Measurements from ENCODE around the gene TAS1R1. TPM values are rescaled to one million over a fixed set of nuclear protein-coding genes. Genes with fewer than 3 reads are reported as not detected.
"Not testable (repeated sequence)": the region's sequence is repeated elsewhere in the genome, so short reads cannot be mapped to it uniquely, and the experiment has no call there.

The TAS1R1 gene
- polyA plus RNA-seq, 3 donors, result 0.09 to 0.21 (median 0.19) TPM

GRCh38 chr1:6588128-6588892 is 33.2 kb downstream of the TAS1R1 start:
- no peak for DNase-seq

GRCh38 chr1:6588893-6589520 is 33.9 kb downstream of the TAS1R1 start:
- DNase-seq, result no peak

GRCh38 chr1:6590046-6590445 is 34.9 kb downstream of the TAS1R1 start:
- no peak for DNase-seq

- DNase-seq, result no peak
These were observed 36.1 kb downstream of the TAS1R1 start for GRCh38 chr1:6591222-6591621.

GRCh38 chr1:6591644-6592043 is 36.5 kb downstream of the TAS1R1 start:
- no peak for DNase-seq

- no peak for DNase-seq
These were observed 37.3 kb downstream of the TAS1R1 start for GRCh38 chr1:6592441-6592840.

- no peak for DNase-seq
These were observed 37.9 kb downstream of the TAS1R1 start for GRCh38 chr1:6592865-6593593.

GRCh38 chr1:6593810-6594209 is 38.7 kb downstream of the TAS1R1 start:
- DNase-seq, result no peak

- DNase-seq, result no peak
These were observed 40.1 kb downstream of the TAS1R1 start for GRCh38 chr1:6594977-6595740.

GRCh38 chr1:6596351-6596750 is 41.2 kb downstream of the TAS1R1 start:
- DNase-seq, result no peak

GRCh38 chr1:6596886-6597776 is 42.0 kb downstream of the TAS1R1 start:
- no peak for DNase-seq

- DNase-seq, result no peak
These were observed 42.6 kb downstream of the TAS1R1 start for GRCh38 chr1:6597777-6598131.

GRCh38 chr1:6599141-6599975 is 44.3 kb downstream of the TAS1R1 start:
- DNase-seq, result no peak

GRCh38 chr1:6599991-6600390 is 44.9 kb downstream of the TAS1R1 start:
- not testable (repeated sequence) for DNase-seq

GRCh38 chr1:6600410-6601048 is 45.4 kb downstream of the TAS1R1 start:
- DNase-seq, result no peak

- peak; percentile 45 for DNase-seq
These were observed 46.2 kb downstream of the TAS1R1 start for GRCh38 chr1:6601049-6601922.

- DNase-seq, result no peak
These were observed 47.0 kb downstream of the TAS1R1 start for GRCh38 chr1:6601923-6602668.

All from renal pelvis (tissue), 4 donors.